Glutamatergic neuron (in vitro differentiated cells): ENCODE results near the gene SLC13A2. TPM values are rescaled to one million over a fixed set of nuclear protein-coding genes. Genes with fewer than 3 reads are reported as not detected.

Experiments
- DNase-seq: peaks from one replicate; pipeline ENCODE4 v3.0.0; 2022
- H3K27ac Mint-ChIP-seq: one replicate; pipeline ENCODE4 v1.8.0; 2020; ENCODE audit warnings: mild to moderate bottlenecking, mixed read lengths, inconsistent platforms; ENCODE audit not compliant: unreplicated experiment
- H3K27me3 Mint-ChIP-seq: one replicate; pipeline ENCODE4 v1.8.0; 2020; ENCODE audit warnings: mild to moderate bottlenecking, moderate library complexity, mixed read lengths, inconsistent platforms; ENCODE audit not compliant: unreplicated experiment
- H3K36me3 Mint-ChIP-seq: one replicate; pipeline ENCODE4 v1.8.0; 2020; ENCODE audit warnings: mild to moderate bottlenecking, mixed read lengths, inconsistent platforms; ENCODE audit not compliant: unreplicated experiment
- H3K4me1 Mint-ChIP-seq: one replicate; pipeline ENCODE4 v1.8.0; 2020; ENCODE audit warnings: mild to moderate bottlenecking, low read depth, mixed read lengths, inconsistent platforms; ENCODE audit not compliant: unreplicated experiment
- H3K4me3 Mint-ChIP-seq: one replicate; pipeline ENCODE4 v1.8.0; 2020; ENCODE audit warnings: mild to moderate bottlenecking, mixed read lengths, inconsistent platforms; ENCODE audit not compliant: unreplicated experiment
- H3K9me3 Mint-ChIP-seq: one replicate; pipeline ENCODE4 v1.8.0; 2020; ENCODE audit warnings: mild to moderate bottlenecking, moderate library complexity, mixed read lengths, inconsistent platforms; ENCODE audit not compliant: unreplicated experiment
- CTCF ChIP-seq: fragments of 200-600 bp; sonication (generic); IDR thresholded peaks from one replicate; pipeline ENCODE4 v1.5.0; 2021; ENCODE audit not compliant: partially characterized antibody, unreplicated experiment
- total RNA-seq: library from RNA; stranded (reverse); fragmentation: NEBNext Ultra II Directional; extraction: Animal tissue kit (Norgen Biotek cat#: 25700); gene quantifications from one replicate; pipeline ENCODE4 v1.2.1, GENCODE V29; 2021; ENCODE audit not compliant: unreplicated experiment

The SLC13A2 gene
- total RNA-seq, 1 donor from 2014 or later: not detected

- no peak for TF ChIP-seq CTCF
- Mint-ChIP-seq H3K9me3 (peaks cover 6% of the 10 kb centered on the region), H3K4me1 (peaks cover 19% of the 10 kb centered on the region), H3K4me3 (no peak overlapping the region), H3K36me3 (no peaks in the 10 kb centered on the region), H3K27me3 (peaks cover 3% of the 10 kb centered on the region), H3K27ac (no peak overlapping the region)
- DNase-seq: no peak
These were observed 55.0 kb downstream of the SLC13A2 start for GRCh38 chr17:28528327-28529012.

GRCh38 chr17:28529013-28529400, 55.6 kb downstream of the SLC13A2 start:
- H3K4me1 Mint-ChIP-seq: peaks cover 19% of the 10 kb centered on the region
- no peak for TF ChIP-seq CTCF
- DNase-seq: no peak
- no peaks in the 10 kb centered on the region for H3K27me3 Mint-ChIP-seq
- peaks cover 6% of the 10 kb centered on the region for H3K9me3 Mint-ChIP-seq
- H3K36me3 Mint-ChIP-seq: no peaks in the 10 kb centered on the region
- no peak overlapping the region for H3K4me3 Mint-ChIP-seq
- no peak overlapping the region for H3K27ac Mint-ChIP-seq

DNA sequence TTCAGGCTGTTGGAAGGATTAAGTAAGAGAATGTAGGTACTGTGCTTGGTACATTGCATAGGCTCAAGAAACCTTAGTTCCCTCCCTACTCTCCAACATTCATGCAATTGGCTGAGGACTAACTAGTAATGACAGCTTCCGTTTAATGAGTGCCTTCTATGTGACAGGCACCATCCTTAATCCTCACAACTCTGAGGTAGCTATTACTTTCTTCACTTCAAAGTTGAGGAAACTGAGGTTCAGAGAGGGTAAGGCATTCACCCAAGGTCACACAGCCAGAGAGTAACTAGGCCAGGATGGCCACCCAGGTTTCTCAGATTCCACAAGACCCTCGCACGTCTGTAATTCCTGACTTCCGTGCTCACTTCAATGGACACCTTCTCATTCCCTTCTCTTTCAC, 56.8 kb downstream of the SLC13A2 start:
- DNase-seq: no peak
- H3K4me3 Mint-ChIP-seq: no peak overlapping the region
- H3K9me3 Mint-ChIP-seq: peaks cover 6% of the 10 kb centered on the region
- peaks cover 19% of the 10 kb centered on the region for H3K4me1 Mint-ChIP-seq
- H3K27me3 Mint-ChIP-seq: peaks cover 3% of the 10 kb centered on the region
- no peak for TF ChIP-seq CTCF
- H3K36me3 Mint-ChIP-seq: no peaks in the 10 kb centered on the region
- no peak overlapping the region for H3K27ac Mint-ChIP-seq

DNA sequence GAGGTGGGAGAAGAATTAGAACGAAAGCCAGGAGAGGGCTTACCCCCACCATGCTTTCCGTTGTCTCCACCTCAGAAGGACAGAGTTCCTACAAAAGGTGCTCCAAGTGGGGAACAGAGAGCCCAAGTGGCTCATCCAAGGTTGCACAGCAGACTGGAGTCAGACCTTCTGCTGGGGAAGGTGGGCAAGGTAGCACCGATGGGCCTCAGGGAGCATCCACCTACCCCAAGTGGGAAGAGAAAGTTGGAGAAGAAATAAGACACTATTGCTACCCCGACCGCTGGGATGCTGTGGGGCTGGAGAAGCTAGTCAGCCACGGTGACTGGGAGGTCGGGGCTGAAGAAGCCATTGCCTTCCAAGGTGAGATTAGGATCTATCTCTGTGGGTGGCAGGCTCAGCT, 57.5 kb downstream of the SLC13A2 start:
- DNase-seq: no peak
- no peak for TF ChIP-seq CTCF
- Mint-ChIP-seq H3K27ac (no peak overlapping the region), H3K36me3 (no peaks in the 10 kb centered on the region), H3K9me3 (peaks cover 6% of the 10 kb centered on the region), H3K4me1 (peaks cover 19% of the 10 kb centered on the region), H3K27me3 (peaks cover 3% of the 10 kb centered on the region), H3K4me3 (no peak overlapping the region)

GRCh38 chr17:28532050-28532960, 58.9 kb downstream of the SLC13A2 start:
- Mint-ChIP-seq H3K4me3 (no peak overlapping the region), H3K9me3 (peaks cover under 1% of the 10 kb centered on the region), H3K4me1 (peaks cover 15% of the 10 kb centered on the region), H3K36me3 (no peaks in the 10 kb centered on the region), H3K27ac (no peak overlapping the region), H3K27me3 (peaks cover 3% of the 10 kb centered on the region)
- DNase-seq: no peak
- TF ChIP-seq CTCF: no peak
